Measurements from ENCODE around the gene EEA1. TPM values are rescaled to one million over a fixed set of nuclear protein-coding genes. Genes with fewer than 3 reads are reported as not detected.

EEA1 gene
- total RNA-seq, 1 experiment from 2014 or later: 14.9 TPM

DNA sequence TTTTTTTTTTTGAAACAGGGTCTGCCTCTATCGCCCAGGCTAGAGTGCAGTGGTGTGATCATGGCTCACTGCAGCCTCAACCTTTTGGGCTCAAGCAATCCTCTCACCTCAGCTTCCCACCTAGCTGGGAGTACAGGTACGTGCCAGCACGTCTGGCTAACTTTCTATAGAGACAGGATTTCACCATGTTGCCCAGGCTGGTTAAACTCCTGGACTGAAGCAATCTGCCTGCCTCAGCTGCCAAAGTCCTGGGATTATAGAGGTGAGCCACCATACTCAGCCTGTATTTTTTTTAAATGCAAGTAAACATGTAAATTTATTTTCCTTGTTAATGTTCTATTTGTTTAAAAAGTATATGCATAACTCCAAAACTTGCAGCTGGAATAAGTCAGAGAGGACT lies 80.4 kb downstream of the EEA1 start:
- TF ChIP-seq, protein P1, sequence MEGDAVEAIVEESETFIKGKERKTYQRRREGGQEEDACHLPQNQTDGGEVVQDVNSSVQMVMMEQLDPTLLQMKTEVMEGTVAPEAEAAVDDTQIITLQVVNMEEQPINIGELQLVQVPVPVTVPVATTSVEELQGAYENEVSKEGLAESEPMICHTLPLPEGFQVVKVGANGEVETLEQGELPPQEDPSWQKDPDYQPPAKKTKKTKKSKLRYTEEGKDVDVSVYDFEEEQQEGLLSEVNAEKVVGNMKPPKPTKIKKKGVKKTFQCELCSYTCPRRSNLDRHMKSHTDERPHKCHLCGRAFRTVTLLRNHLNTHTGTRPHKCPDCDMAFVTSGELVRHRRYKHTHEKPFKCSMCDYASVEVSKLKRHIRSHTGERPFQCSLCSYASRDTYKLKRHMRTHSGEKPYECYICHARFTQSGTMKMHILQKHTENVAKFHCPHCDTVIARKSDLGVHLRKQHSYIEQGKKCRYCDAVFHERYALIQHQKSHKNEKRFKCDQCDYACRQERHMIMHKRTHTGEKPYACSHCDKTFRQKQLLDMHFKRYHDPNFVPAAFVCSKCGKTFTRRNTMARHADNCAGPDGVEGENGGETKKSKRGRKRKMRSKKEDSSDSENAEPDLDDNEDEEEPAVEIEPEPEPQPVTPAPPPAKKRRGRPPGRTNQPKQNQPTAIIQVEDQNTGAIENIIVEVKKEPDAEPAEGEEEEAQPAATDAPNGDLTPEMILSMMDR (conservative IDR thresholded peaks at IDR 0.05): no peak
- H4K5ac ChIP-seq (ENCODE audit: insufficient read length, low read depth, low read length): no peak overlapping the region
- no peak overlapping the region for H2BK20ac ChIP-seq (ENCODE audit: low read depth, low read length, poor library complexity, severe bottlenecking)
- DNase-seq: no peak
- H2AK5ac ChIP-seq (ENCODE audit: insufficient read length, low read length): no peak overlapping the region
- no peak overlapping the region for H3K4me2 ChIP-seq (ENCODE audit: insufficient read depth, insufficient read length, low read length)
- no peaks in the 10 kb centered on the region for H4K20me1 ChIP-seq (ENCODE audit: control insufficient read depth, insufficient read depth, insufficient read length)
- H3K4me3 Mint-ChIP-seq: no peak overlapping the region
- no peak overlapping the region for H3K27ac ChIP-seq (ENCODE audit: insufficient read length, low read depth, low read length)
- H2BK12ac ChIP-seq (ENCODE audit: insufficient read length, low read depth, low read length): no peak overlapping the region
- H3K9ac ChIP-seq (ENCODE audit: extremely low read depth, insufficient read length, low read length): no peak overlapping the region
- H3K4me1 ChIP-seq (ENCODE audit: insufficient read depth, low read length): no peaks in the 10 kb centered on the region
- no peak overlapping the region for H4K91ac ChIP-seq (ENCODE audit: insufficient read length, low read depth, low read length)
- H3K27me3 ChIP-seq (ENCODE audit: insufficient read depth, low read length): no peaks in the 10 kb centered on the region
- no peak overlapping the region for H3K4ac ChIP-seq (ENCODE audit: low read depth, low read length)
- H3K79me2 ChIP-seq (ENCODE audit: insufficient read depth, low read length): no peaks in the 10 kb centered on the region
- no peak overlapping the region for H4K8ac ChIP-seq (replicated peaks; ENCODE audit: insufficient read length, low read depth, low read length)
- H2AFZ ChIP-seq (ENCODE audit: low read length): no peak overlapping the region
- no peak overlapping the region for H3K14ac ChIP-seq (ENCODE audit: insufficient read depth, low read length)
- H3K56ac ChIP-seq (ENCODE audit: insufficient read length, low read depth, low read length): no peak overlapping the region
- no peaks in the 10 kb centered on the region for H3K9me3 Mint-ChIP-seq
- no peak overlapping the region for H3K23ac ChIP-seq (ENCODE audit: insufficient read length, low read depth, low read length)
- no peaks in the 10 kb centered on the region for H3K9me3 ChIP-seq (ENCODE audit: control insufficient read depth, low read depth, low read length)
- no peak overlapping the region for H2BK15ac ChIP-seq (ENCODE audit: low read depth, low read length)
- H3K18ac ChIP-seq (ENCODE audit: insufficient read length, low read depth, low read length): no peak overlapping the region
- H3K27ac Mint-ChIP-seq: no peak overlapping the region; a peak in 1 of 7 replicates
- no CpG with 5 or more reads among the region's 3 CpGs for WGBS (ENCODE audit: extremely low coverage, insufficient read length, low lambda C conversion rate)
- H3K23me2 ChIP-seq (ENCODE audit: insufficient read length, low read depth, low read length, poor library complexity, severe bottlenecking): no peaks in the 10 kb centered on the region
- no peak overlapping the region for H2BK5ac ChIP-seq (ENCODE audit: insufficient read length, low read length)
- no peak overlapping the region for H2BK120ac ChIP-seq (ENCODE audit: low read depth, low read length, poor library complexity, severe bottlenecking)
- no peaks in the 10 kb centered on the region for H3K27me3 Mint-ChIP-seq (ENCODE audit: low read depth)
- H3T11ph ChIP-seq (ENCODE audit: low read length): no peak overlapping the region
- peaks cover 0 to 15% (median 3%) of the 10 kb centered on the region in 3 experiments; a peak in 3 of 7 replicates for H3K36me3 Mint-ChIP-seq (ENCODE audit: insufficient read depth in 1 of 3, low read depth in 3 of 3)
- peaks cover 2 to 4% of the 10 kb centered on the region in 2 experiments; a peak in 2 of 4 replicates for H3K4me1 Mint-ChIP-seq
- no peaks in the 10 kb centered on the region for H3K79me1 ChIP-seq (ENCODE audit: insufficient read depth, low read depth, low read length, poor library complexity, severe bottlenecking)

All from H9 (cell line).